Caco-2 (cell line): ENCODE measurements around the gene BARHL1. TPM values are rescaled to one million over a fixed set of nuclear protein-coding genes. Genes with fewer than 3 reads are reported as not detected.

Source experiments
- BruUV-seq: library from RNA; stranded (reverse); fragments of 400-500 nt; replicated peaks from 2 replicates; lab custom pipeline; 2021; lab: Mats Ljungman, UMichigan
- CTCF ChIA-PET: fragments of 300-600 bp; sonication (Branson Sonifier 250); formaldehyde crosslinking; loops from one replicate; lab custom pipeline; 2022; ENCODE audit warnings: antibody characterized with exemption; lab: Charles Lee
- POLR2A ChIA-PET: fragments of 300-600 bp; sonication (Branson Sonifier 250); formaldehyde crosslinking; loops from one replicate; lab custom pipeline; 2022; ENCODE audit warnings: antibody characterized with exemption; lab: Charles Lee
- DNase-seq, 2 experiments: peaks; one replicate each; pipeline versions ENCODE4 v3.0.0 to v3.0.0-alpha.2; 2020 to 2022
- H3K27me3 ChIP-seq: replicated peaks from 2 replicates; pipeline ENCODE4 v1.6.0; 2011; ENCODE audit warnings: low read length; ENCODE audit not compliant: control insufficient read depth, insufficient read depth
- H3K36me3 ChIP-seq: 2 replicates; pipeline ENCODE4 v1.5.1; 2011; ENCODE audit warnings: low read length; ENCODE audit not compliant: control insufficient read depth, insufficient read depth
- H3K4me1 ChIP-seq: fragments of 250-450 bp; sonication (Bioruptor Pico); 2 replicates; pipeline ENCODE4 v1.5.1; 2020; ENCODE audit warnings: mild to moderate bottlenecking
- H3K4me3 ChIP-seq: 2 replicates; pipeline ENCODE4 v1.5.1; 2011; ENCODE audit warnings: low read depth, mild to moderate bottlenecking, control low read depth, low read length
- H3K9me3 ChIP-seq: fragments of 250-450 bp; sonication (Bioruptor Pico); 2 replicates; pipeline ENCODE4 v1.5.1; 2020; ENCODE audit warnings: mild to moderate bottlenecking, moderate library complexity
- H3K27ac Mint-ChIP-seq: one replicate; pipeline ENCODE4 v1.8.0; 2022; ENCODE audit warnings: mixed read lengths; ENCODE audit not compliant: unreplicated experiment
- H3K27me3 Mint-ChIP-seq: one replicate; pipeline ENCODE4 v1.8.0; 2022; ENCODE audit warnings: mixed read lengths; ENCODE audit not compliant: insufficient read depth, unreplicated experiment
- H3K36me3 Mint-ChIP-seq: one replicate; pipeline ENCODE4 v1.8.0; 2022; ENCODE audit warnings: mild to moderate bottlenecking, mixed read lengths; ENCODE audit not compliant: insufficient read depth, unreplicated experiment
- H3K4me1 Mint-ChIP-seq: one replicate; pipeline ENCODE4 v1.8.0; 2022; ENCODE audit warnings: low read depth, mixed read lengths; ENCODE audit not compliant: unreplicated experiment
- H3K4me3 Mint-ChIP-seq: one replicate; pipeline ENCODE4 v1.8.0; 2022; ENCODE audit warnings: mild to moderate bottlenecking, moderate library complexity, mixed read lengths; ENCODE audit not compliant: unreplicated experiment
- H3K9me3 Mint-ChIP-seq: one replicate; pipeline ENCODE4 v1.8.0; 2022; ENCODE audit warnings: mixed read lengths; ENCODE audit not compliant: unreplicated experiment
- CTCF ChIP-seq, 2 experiments: fragments of 200-600 bp in 1 of 2; IDR thresholded peaks; 1 replicate in 1 of 2; 2 replicates in 1 of 2; pipeline versions ENCODE4 v1.5.1 to v1.8.0; 2011 to 2022; ENCODE audit warnings: antibody characterized with exemption in 1 of 2, control low read depth in 1 of 2, inconsistent platforms in 1 of 2, low read depth in 1 of 2, low read length in 1 of 2, mild to moderate bottlenecking in 1 of 2, moderate library complexity in 1 of 2; ENCODE audit not compliant: insufficient read depth in 1 of 2, severe bottlenecking in 1 of 2, unreplicated experiment in 1 of 2
- intact Hi-C: fragments of 100-400 bp; cut with micrococcal nuclease; formaldehyde crosslinking; loops from one replicate; pipeline ENCODE4 v1.10.0; 2022; ENCODE audit not compliant: unreplicated experiment
- total RNA-seq: library from RNA; stranded (reverse); gene quantifications from 2 replicates; pipeline ENCODE4 v1.2.3, GENCODE V29; 2022

Gene BARHL1
- total RNA-seq, 1 experiment from 2014 or later = not detected

DNA sequence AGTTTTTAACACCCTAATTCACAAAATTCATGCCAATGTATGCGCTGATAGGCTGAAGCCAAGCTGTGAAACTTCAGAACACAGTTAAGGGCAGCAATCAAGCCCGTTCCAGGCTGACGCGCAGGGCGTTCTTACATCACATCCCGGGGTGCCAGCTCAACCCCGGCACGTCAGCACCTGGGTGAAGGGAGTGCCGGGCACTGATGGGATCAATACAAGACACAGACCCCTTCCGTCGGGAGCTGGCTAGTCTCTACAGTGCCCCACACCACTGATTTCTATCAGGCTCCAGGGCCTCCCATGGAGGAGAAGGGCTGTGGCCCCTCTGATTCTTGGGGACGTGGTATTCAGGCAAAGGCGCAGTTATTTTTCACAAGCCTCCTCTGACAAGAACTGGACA, 12.0 kb downstream of the BARHL1 start:
- Mint-ChIP-seq H3K4me1 (no peaks in the 10 kb centered on the region), H3K36me3 (peaks cover 43% of the 10 kb centered on the region), H3K4me3 (no peak overlapping the region), H3K9me3 (no peaks in the 10 kb centered on the region), H3K27ac (no peak overlapping the region), H3K27me3 (no peaks in the 10 kb centered on the region)
- intact Hi-C loops = no loop called here
- Histone ChIP-seq H3K9me3 (no peaks in the 10 kb centered on the region), H3K36me3 (no peaks in the 10 kb centered on the region), H3K4me3 (no peak overlapping the region), H3K4me1 (no peaks in the 10 kb centered on the region), H3K27me3 (no peaks in the 10 kb centered on the region)
- no peak for TF ChIP-seq CTCF (IDR thresholded peaks at IDR 0.05; ENCODE audit: insufficient read depth in 1 of 2, low read depth in 1 of 2, low read length in 1 of 2, severe bottlenecking in 1 of 2, unreplicated experiment in 1 of 2)
- no TSS peak for BruUV-seq
- POLR2A ChIA-PET = no interaction called here
- DNase-seq = no peak
- CTCF ChIA-PET = no interaction called here

DNA sequence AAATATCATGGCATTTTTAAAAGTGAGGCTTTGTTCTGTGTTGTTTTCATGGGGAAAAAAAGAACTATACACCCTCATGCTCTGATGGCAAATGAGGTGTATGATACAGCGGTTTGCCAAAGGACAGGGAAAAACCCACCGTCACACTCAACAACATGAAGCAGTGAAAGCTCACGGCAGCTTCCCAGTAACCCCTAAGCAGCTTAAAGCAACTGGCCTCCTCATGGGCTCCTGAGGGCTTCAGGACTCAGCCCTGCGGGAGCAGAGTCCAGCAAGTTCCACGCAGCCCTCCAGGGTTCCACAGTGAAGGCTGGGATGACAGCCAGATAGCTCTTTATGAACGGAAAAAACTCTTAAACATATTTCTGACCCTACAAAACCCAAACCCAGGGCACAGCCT, 12.9 kb downstream of the BARHL1 start:
- Histone ChIP-seq H3K4me3 (no peak overlapping the region), H3K4me1 (no peaks in the 10 kb centered on the region), H3K27me3 (no peaks in the 10 kb centered on the region), H3K36me3 (no peaks in the 10 kb centered on the region), H3K9me3 (no peaks in the 10 kb centered on the region)
- no TSS peak for BruUV-seq
- intact Hi-C loops = no loop called here
- Mint-ChIP-seq H3K36me3 (peaks cover 35% of the 10 kb centered on the region), H3K4me3 (no peak overlapping the region), H3K9me3 (no peaks in the 10 kb centered on the region), H3K4me1 (no peaks in the 10 kb centered on the region), H3K27ac (no peak overlapping the region), H3K27me3 (no peaks in the 10 kb centered on the region)
- POLR2A ChIA-PET = no interaction called here
- CTCF ChIA-PET = no interaction called here
- no peak for DNase-seq
- no peak for TF ChIP-seq CTCF (IDR thresholded peaks at IDR 0.05; ENCODE audit: insufficient read depth in 1 of 2, low read depth in 1 of 2, low read length in 1 of 2, severe bottlenecking in 1 of 2, unreplicated experiment in 1 of 2)

DNA sequence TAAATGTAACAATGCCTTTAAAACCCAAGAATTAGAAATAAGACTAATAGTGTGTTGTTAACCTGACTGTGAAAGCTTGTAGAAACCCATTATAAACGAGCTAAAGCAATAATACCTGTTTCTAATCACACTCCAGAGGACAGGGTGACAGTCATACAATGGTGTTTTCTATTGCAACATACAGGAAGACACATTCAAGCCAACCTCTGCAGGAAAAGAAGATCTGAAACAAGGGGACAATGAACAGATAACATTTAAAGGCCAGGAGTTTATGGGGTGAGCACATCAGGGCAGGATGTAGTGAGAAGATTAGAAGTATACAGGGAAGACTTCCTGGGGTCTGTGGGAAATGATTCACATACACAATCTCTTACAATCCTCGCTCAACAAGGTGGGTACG, 13.8 kb downstream of the BARHL1 start:
- no peak for TF ChIP-seq CTCF (IDR thresholded peaks at IDR 0.05; ENCODE audit: insufficient read depth in 1 of 2, low read depth in 1 of 2, low read length in 1 of 2, severe bottlenecking in 1 of 2, unreplicated experiment in 1 of 2)
- no peak for DNase-seq
- Mint-ChIP-seq H3K36me3 (peaks cover 26% of the 10 kb centered on the region), H3K27me3 (no peaks in the 10 kb centered on the region), H3K27ac (no peak overlapping the region), H3K9me3 (no peaks in the 10 kb centered on the region), H3K4me3 (no peak overlapping the region), H3K4me1 (no peaks in the 10 kb centered on the region)
- Histone ChIP-seq H3K4me3 (no peak overlapping the region), H3K9me3 (no peaks in the 10 kb centered on the region), H3K27me3 (no peaks in the 10 kb centered on the region), H3K36me3 (no peaks in the 10 kb centered on the region), H3K4me1 (no peaks in the 10 kb centered on the region)
- CTCF ChIA-PET = no interaction called here
- intact Hi-C loops = no loop called here
- POLR2A ChIA-PET = no interaction called here
- BruUV-seq = no TSS peak
